Measurements from ENCODE around the gene CSNK1G3. TPM values are rescaled to one million over a fixed set of nuclear protein-coding genes. Genes with fewer than 3 reads are reported as not detected.

The CSNK1G3 gene
- total and polyA plus RNA-seq, 2 experiments from 2014 or later = 37.4 to 79.9 TPM

DNA sequence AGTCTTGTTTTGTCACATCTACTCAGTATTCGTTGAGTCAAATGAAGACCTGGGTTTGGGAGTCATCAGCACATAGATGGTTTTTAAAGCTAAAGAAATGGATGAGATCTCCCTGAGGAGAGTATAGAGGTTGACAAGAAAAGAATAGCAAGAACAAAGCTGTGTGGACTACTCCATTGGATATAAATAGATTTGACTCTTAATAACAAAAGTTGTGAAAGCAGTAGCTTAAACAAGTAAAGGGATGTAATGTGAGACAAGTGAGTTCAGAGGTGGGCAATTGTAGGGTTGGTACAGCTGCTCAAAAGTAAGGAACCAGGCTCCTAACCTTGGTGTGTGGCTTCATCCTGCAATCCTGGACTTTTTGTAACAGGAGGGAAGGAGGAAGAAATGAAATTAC, 49.3 kb downstream of the CSNK1G3 start:
- TF ChIP-seq EZH2 (IDR thresholded peaks at IDR 0.05; ENCODE audit: insufficient read depth, poor library complexity, severe bottlenecking) (no peak), EZH2phosphoT487 (IDR thresholded peaks at IDR 0.05; ENCODE audit: insufficient read depth, low read depth) (no peak)
- Histone ChIP-seq H3K9me2 (ENCODE audit: insufficient read depth) (no peaks in the 10 kb centered on the region), H3F3A (ENCODE audit: insufficient read depth) (no peaks in the 10 kb centered on the region), H3K4me3 (no peak overlapping the region), H3K4me1 (ENCODE audit: insufficient read depth) (peaks cover 19% of the 10 kb centered on the region), H3K9me3 (ENCODE audit: low read depth) (no peaks in the 10 kb centered on the region), H3K9ac (no peak overlapping the region), H3K4me2 (ENCODE audit: unreplicated experiment) (no peak overlapping the region), H3K27me3 (replicated peaks; ENCODE audit: insufficient read depth) (no peaks in the 10 kb centered on the region), H3K36me3 (ENCODE audit: low read depth) (0 out of 2 replicates have a peak, but pooled peaks cover 8% of the 10 kb centered on the region), H3K27ac (no peak overlapping the region), H4K20me1 (ENCODE audit: insufficient read depth) (peaks cover 6% of the 10 kb centered on the region), H3K79me2 (ENCODE audit: insufficient read depth) (peaks cover 98% of the 10 kb centered on the region), H2AFZ (no peak overlapping the region)
- in situ Hi-C loops (cut with MboI) = no loop called here
- WGBS, 2 experiments (ENCODE audit: low coverage in 1 of 2, low lambda C conversion rate in 2 of 2, missing lambda C conversion rate in 2 of 2) = 97 to 98% methylated on average over 1 of the region's 1 CpG
- no peak for DNase-seq

DNA sequence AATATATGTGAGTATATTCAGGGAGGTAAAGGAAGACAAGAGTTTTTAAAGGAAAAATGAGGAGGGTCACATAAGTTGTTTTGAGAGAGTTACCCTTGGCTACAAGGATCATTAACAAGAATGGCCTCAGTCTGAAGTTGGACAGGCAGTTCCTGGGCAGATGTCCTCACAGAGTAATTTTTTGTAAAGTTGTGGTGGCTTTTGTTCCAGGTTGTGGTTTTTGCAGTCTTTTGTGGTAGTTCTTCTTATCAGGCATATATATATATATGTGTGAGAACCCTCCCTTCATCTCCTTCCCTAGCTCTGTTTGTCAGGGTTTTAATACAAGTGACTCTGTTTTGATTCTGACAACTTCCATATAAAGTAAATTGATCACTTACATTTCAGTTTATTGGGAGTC, 60.0 kb downstream of the CSNK1G3 start:
- H3K27me3 ChIP-seq (replicated peaks; ENCODE audit: insufficient read depth) = no peaks in the 10 kb centered on the region
- no peaks in the 10 kb centered on the region for H3K4me1 ChIP-seq (ENCODE audit: insufficient read depth)
- peaks cover 75% of the 10 kb centered on the region for H3K79me2 ChIP-seq (ENCODE audit: insufficient read depth)
- H3K4me3 ChIP-seq = no peak overlapping the region
- H3K9ac ChIP-seq = no peak overlapping the region
- in situ Hi-C loops (cut with MboI) = no loop called here
- no peak for DNase-seq
- H3K36me3 ChIP-seq (ENCODE audit: low read depth) = peaks cover 5% of the 10 kb centered on the region
- no peaks in the 10 kb centered on the region for H4K20me1 ChIP-seq (ENCODE audit: insufficient read depth)
- no peaks in the 10 kb centered on the region for H3K9me2 ChIP-seq (ENCODE audit: insufficient read depth)
- no peak overlapping the region for H3K4me2 ChIP-seq (ENCODE audit: unreplicated experiment)
- H3F3A ChIP-seq (ENCODE audit: insufficient read depth) = no peaks in the 10 kb centered on the region
- H3K27ac ChIP-seq = no peak overlapping the region
- TF ChIP-seq EZH2 (IDR thresholded peaks at IDR 0.05; ENCODE audit: insufficient read depth, poor library complexity, severe bottlenecking) (no peak), EZH2phosphoT487 (IDR thresholded peaks at IDR 0.05; ENCODE audit: insufficient read depth, low read depth) (no peak)
- no peak overlapping the region for H2AFZ ChIP-seq
- no peaks in the 10 kb centered on the region for H3K9me3 ChIP-seq (ENCODE audit: low read depth)

DNA sequence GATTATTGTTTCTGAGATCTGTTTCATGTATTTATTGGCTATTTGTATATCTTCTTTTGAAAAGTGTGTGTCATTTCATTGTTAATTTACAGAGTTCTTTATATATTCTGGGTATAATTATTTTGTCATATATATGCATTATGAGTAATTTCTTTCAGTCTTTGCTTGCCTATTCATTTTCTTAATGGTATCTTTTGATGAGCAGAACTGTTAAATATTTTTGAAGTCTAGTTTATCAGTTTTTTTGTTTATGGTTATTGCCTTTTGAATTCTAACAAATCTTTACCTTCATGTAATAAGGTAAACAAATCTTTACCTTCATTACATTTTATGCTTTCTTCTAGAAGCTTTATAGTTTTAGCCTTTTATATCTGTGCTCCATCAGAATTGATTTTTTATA, 66.4 kb downstream of the CSNK1G3 start:
- TF ChIP-seq EZH2 (IDR thresholded peaks at IDR 0.05; ENCODE audit: insufficient read depth, poor library complexity, severe bottlenecking) (no peak), EZH2phosphoT487 (IDR thresholded peaks at IDR 0.05; ENCODE audit: insufficient read depth, low read depth) (no peak)
- Histone ChIP-seq H3K27me3 (replicated peaks; ENCODE audit: insufficient read depth) (no peaks in the 10 kb centered on the region), H3K4me3 (no peak overlapping the region), H3K9me3 (ENCODE audit: low read depth) (no peaks in the 10 kb centered on the region), H2AFZ (no peak overlapping the region), H3F3A (ENCODE audit: insufficient read depth) (no peaks in the 10 kb centered on the region), H3K4me2 (ENCODE audit: unreplicated experiment) (no peak overlapping the region), H3K79me2 (ENCODE audit: insufficient read depth) (peaks cover 28% of the 10 kb centered on the region), H3K9ac (no peak overlapping the region), H3K9me2 (ENCODE audit: insufficient read depth) (no peaks in the 10 kb centered on the region; the same call in 1 of the 2 replicates), H4K20me1 (ENCODE audit: insufficient read depth) (no peaks in the 10 kb centered on the region; the same call in 1 of the 2 replicates), H3K4me1 (ENCODE audit: insufficient read depth) (no peaks in the 10 kb centered on the region), H3K27ac (no peak overlapping the region), H3K36me3 (ENCODE audit: low read depth) (peaks cover 24% of the 10 kb centered on the region)
- in situ Hi-C loops (cut with MboI) = no loop called here
- DNase-seq = no peak

DNA sequence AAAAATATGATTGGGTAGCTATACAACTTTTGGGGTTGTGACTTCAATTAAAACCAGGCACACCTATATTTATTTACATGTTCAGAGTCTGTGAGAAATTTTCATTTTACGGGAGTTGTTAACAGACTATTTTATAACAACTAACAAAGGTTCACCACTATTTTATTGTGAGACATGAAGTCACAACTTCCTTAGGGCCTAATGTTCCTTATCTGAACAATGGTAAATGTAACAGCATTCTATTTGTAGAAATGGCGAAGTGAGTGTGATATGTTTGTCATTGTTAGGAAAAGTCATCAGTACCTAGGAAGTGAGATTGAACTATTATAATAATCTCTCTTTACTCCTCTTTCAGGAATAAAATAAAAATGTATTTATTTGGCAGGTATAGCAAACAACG, 67.4 kb downstream of the CSNK1G3 start:
- Histone ChIP-seq H4K20me1 (ENCODE audit: insufficient read depth) (no peaks in the 10 kb centered on the region; the same call in 1 of the 2 replicates), H3K36me3 (ENCODE audit: low read depth) (peaks cover 24% of the 10 kb centered on the region), H3K27ac (no peak overlapping the region), H3K4me3 (no peak overlapping the region), H3K9me2 (ENCODE audit: insufficient read depth) (no peaks in the 10 kb centered on the region; the same call in 1 of the 2 replicates), H3K9me3 (ENCODE audit: low read depth) (no peaks in the 10 kb centered on the region), H3K4me1 (ENCODE audit: insufficient read depth) (no peaks in the 10 kb centered on the region), H2AFZ (no peak overlapping the region), H3F3A (ENCODE audit: insufficient read depth) (no peaks in the 10 kb centered on the region), H3K9ac (no peak overlapping the region), H3K27me3 (replicated peaks; ENCODE audit: insufficient read depth) (no peaks in the 10 kb centered on the region), H3K4me2 (ENCODE audit: unreplicated experiment) (no peak overlapping the region), H3K79me2 (ENCODE audit: insufficient read depth) (peaks cover 26% of the 10 kb centered on the region)
- TF ChIP-seq EZH2phosphoT487 (IDR thresholded peaks at IDR 0.05; ENCODE audit: insufficient read depth, low read depth) (no peak), EZH2 (IDR thresholded peaks at IDR 0.05; ENCODE audit: insufficient read depth, poor library complexity, severe bottlenecking) (no peak)
- DNase-seq = no peak
- 94 to 98% methylated on average over 3 of the region's 3 CpGs for WGBS, 2 experiments (ENCODE audit: low coverage in 1 of 2, low lambda C conversion rate in 2 of 2, missing lambda C conversion rate in 2 of 2)
- in situ Hi-C loops (cut with MboI) = no loop called here

Data from GM23248 (cell line).